B cell (primary cell): ENCODE data around the gene ANKRD33. TPM values are rescaled to one million over a fixed set of nuclear protein-coding genes. Genes with fewer than 3 reads are reported as not detected.

ENCODE experiments used
- ATAC-seq: fragments of 200-7000 bp; cut with Tn5 transposase; one replicate; pipeline ENCODE4 v1.10.0; 2021; ENCODE audit warnings: low read depth, mild to moderate bottlenecking, moderate number of reproducible peaks, moderate library complexity
- CTCF ChIA-PET: fragments of 350-600 bp; sonication (Branson Sonifier 250); formaldehyde crosslinking; loops from one replicate; lab custom pipeline; 2021; ENCODE audit warnings: antibody characterized with exemption, inconsistent platforms; lab: Charles Lee
- POLR2A ChIA-PET: fragments of 350-600 bp; sonication (Branson Sonifier 250); formaldehyde crosslinking; loops from one replicate; lab custom pipeline; 2021; ENCODE audit warnings: antibody characterized with exemption; lab: Charles Lee
- DNase-seq: peaks from one replicate; pipeline ENCODE4 v3.0.0; 2013
- H2AFZ ChIP-seq: 2 replicates; pipeline ENCODE4 v1.6.1; 2012; ENCODE audit warnings: mild to moderate bottlenecking, low read depth, low read length; ENCODE audit not compliant: insufficient read depth, poor library complexity, severe bottlenecking
- H3K27ac ChIP-seq, 2 donors: 1 replicate in 1 of 2; 2 replicates in 1 of 2; pipeline ENCODE4 v1.5.1; 2012 to 2013; ENCODE audit warnings: low read length in 2 of 2, mild to moderate bottlenecking in 2 of 2, moderate library complexity in 1 of 2
- H3K27me3 ChIP-seq, 4 experiments: fragments of 200-600 bp in 1 of 4; sonication (generic) in 1 of 4; replicated peaks in 1 of 4; 1 replicate in 2 of 4; 2 replicates in 2 of 4; pipeline versions ENCODE4 v1.6.1 to v1.7.0; 2013 to 2016; ENCODE audit warnings: low read length in 3 of 4, mild to moderate bottlenecking in 2 of 4, mixed read lengths in 1 of 4, moderate library complexity in 1 of 4; ENCODE audit not compliant: insufficient read depth in 4 of 4, control insufficient read depth in 3 of 4; ENCODE audit errors: control extremely low read depth in 1 of 4
- H3K36me3 ChIP-seq, 2 experiments: replicated peaks in 1 of 2; 1 replicate in 1 of 2; 2 replicates in 1 of 2; pipeline versions ENCODE4 v1.6.1 to v1.7.1; 2013; ENCODE audit warnings: low read length in 1 of 2; ENCODE audit not compliant: insufficient read depth in 2 of 2, control insufficient read depth in 1 of 2; ENCODE audit errors: control extremely low read depth in 1 of 2, extremely low read depth in 1 of 2
- H3K4me1 ChIP-seq, 2 donors: fragments of 200-600 bp in 1 of 2; sonication (generic) in 1 of 2; 1 replicate in 1 of 2; 2 replicates in 1 of 2; pipeline versions ENCODE4 v1.5.1 to v1.6.1; 2013 to 2017; ENCODE audit warnings: low read length in 2 of 2; ENCODE audit not compliant: control insufficient read depth in 2 of 2, insufficient read depth in 2 of 2
- H3K4me2 ChIP-seq: replicated peaks from 2 replicates; pipeline ENCODE3; 2012; ENCODE audit warnings: mild to moderate bottlenecking, low read depth, low read length; ENCODE audit not compliant: poor library complexity, severe bottlenecking
- H3K4me3 ChIP-seq, 5 experiments: fragments of 200-600 bp in 1 of 5; sonication (generic) in 1 of 5; 1 replicate in 3 of 5; 2 replicates in 2 of 5; pipeline versions ENCODE4 v1.5.1 to v1.7.0; 2011 to 2016; ENCODE audit warnings: low read length in 4 of 5, mild to moderate bottlenecking in 4 of 5, low read depth in 2 of 5, control low read depth in 1 of 5, moderate library complexity in 1 of 5; ENCODE audit not compliant: insufficient read depth in 1 of 5; ENCODE audit errors: control extremely low read depth in 1 of 5, extremely low read depth in 1 of 5
- H3K79me2 ChIP-seq: fragments of 200-600 bp; sonication (generic); one replicate; pipeline ENCODE4 v1.6.0; 2016; ENCODE audit warnings: low read length; ENCODE audit not compliant: control insufficient read depth, insufficient read depth
- H3K9ac ChIP-seq: fragments of 200-600 bp; sonication (generic); 2 replicates; pipeline ENCODE4 v1.6.1; 2017; ENCODE audit warnings: mild to moderate bottlenecking, low read length, moderate library complexity
- H3K9me3 ChIP-seq, 3 donors: one replicate each; pipeline versions ENCODE4 v1.6.1 to v1.7.1; 2013; ENCODE audit warnings: low read length in 2 of 3; ENCODE audit not compliant: control insufficient read depth in 2 of 3, insufficient read depth in 1 of 3; ENCODE audit errors: control extremely low read depth in 1 of 3
- H4K20me1 ChIP-seq: 2 replicates; pipeline ENCODE4 v1.6.0; 2012; ENCODE audit warnings: mild to moderate bottlenecking, low read length; ENCODE audit not compliant: insufficient read depth, control insufficient read depth, poor library complexity, severe bottlenecking
- H3K27ac Mint-ChIP-seq: one replicate; pipeline ENCODE4 v1.8.0; 2021; ENCODE audit warnings: mixed read lengths
- H3K27me3 Mint-ChIP-seq: one replicate; pipeline ENCODE4 v1.8.0; 2021; ENCODE audit warnings: mixed read lengths
- H3K4me1 Mint-ChIP-seq: one replicate; pipeline ENCODE4 v1.8.0; 2021; ENCODE audit warnings: mixed read lengths
- H3K4me3 Mint-ChIP-seq: one replicate; pipeline ENCODE4 v1.8.0; 2021; ENCODE audit warnings: mixed read lengths
- H3K9me3 Mint-ChIP-seq: one replicate; pipeline ENCODE4 v1.8.0; 2022; ENCODE audit warnings: mixed read lengths; ENCODE audit not compliant: insufficient read depth
- CTCF ChIP-seq: fragments of 200-600 bp; IDR thresholded peaks from one replicate; pipeline ENCODE4 v1.8.0; 2022; ENCODE audit warnings: antibody characterized with exemption, mild to moderate bottlenecking
- EZH2 ChIP-seq: IDR thresholded peaks from 2 replicates; pipeline ENCODE4 v1.6.1; 2012; ENCODE audit warnings: borderline replicate concordance, low read depth, mild to moderate bottlenecking, moderate library complexity, low read length; ENCODE audit not compliant: insufficient read depth, poor library complexity, severe bottlenecking
- WGBS: methylation state at CpG from one replicate; pipeline ENCODE4 v1.1.5; 2013; ENCODE audit warnings: missing lambda C conversion rate; ENCODE audit not compliant: insufficient coverage; 5-methylcytosine and 5-hydroxymethylcytosine counted together
- intact Hi-C: fragments of 100-400 bp; cut with micrococcal nuclease; formaldehyde crosslinking; loops from one replicate; pipeline ENCODE4 v1.10.0; 2022
- polyA plus RNA-seq: library from polyadenylated mRNA; depleted of rRNA; stranded (reverse); fragments of >200 nt; gene quantifications from 2 replicates; pipeline ENCODE4 v1.2.3, GENCODE V29; 2012
- total RNA-seq, 2 donors: library from RNA; stranded (reverse); fragments of 120-200 nt in 1 of 2; gene quantifications; 1 replicate in 1 of 2; 2 replicates in 1 of 2; pipeline versions ENCODE4 v1.2.3 to v1.2.4, GENCODE V29; 2013 to 2022

The ANKRD33 gene
- total and polyA plus RNA-seq, 2 donors (not counting 1 experiment from before 2014, with no cell fraction given) = not detected

DNA sequence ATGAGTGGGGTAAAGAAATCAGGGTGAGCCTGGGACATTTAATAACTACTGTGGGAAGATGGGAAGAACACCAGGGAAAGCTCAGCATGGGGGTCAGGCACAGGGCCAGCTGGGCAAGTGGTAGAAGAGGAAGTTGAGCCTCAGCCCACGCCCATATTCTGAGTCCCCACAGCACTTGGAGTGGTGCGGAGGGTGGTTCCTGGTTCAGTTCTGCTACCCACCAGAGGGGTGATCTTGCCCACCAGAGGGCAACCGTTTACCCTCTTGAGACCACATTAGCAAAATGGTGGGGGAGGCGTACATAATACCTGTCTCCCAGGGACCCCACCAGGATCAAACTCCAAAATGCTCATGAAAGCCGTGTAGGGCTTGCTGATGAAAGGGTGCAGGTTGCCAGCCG lies 16.8 kb upstream of the ANKRD33 start:
- H2AFZ ChIP-seq = no peak overlapping the region
- DNase-seq = no peak
- H3K9ac ChIP-seq = no peak overlapping the region
- Mint-ChIP-seq H3K4me1 (peaks cover 19% of the 10 kb centered on the region), H3K27ac (no peak overlapping the region), H3K4me3 (no peak overlapping the region), H3K27me3 (peaks cover 48% of the 10 kb centered on the region), H3K9me3 (no peaks in the 10 kb centered on the region)
- no peak overlapping the region for H3K27ac ChIP-seq
- intact Hi-C loops = no loop called here
- peaks cover 16 to 32% of the 10 kb centered on the region in 2 donors for H3K4me1 ChIP-seq
- H3K36me3 ChIP-seq = no peaks in the 10 kb centered on the region
- WGBS = 65% methylated on average over 3 of the region's 6 CpGs
- H4K20me1 ChIP-seq = no peaks in the 10 kb centered on the region
- H3K4me2 ChIP-seq = no peak overlapping the region
- H3K9me3 ChIP-seq = no peaks in the 10 kb centered on the region
- ChIA-PET CTCF (interaction anchor here (1.3 kb wide), 1 partner anchor 106 kb away, joined by 4 read pairs; no protein-coding TSS in a partner anchor), POLR2A (no interaction called here)
- no peaks in the 10 kb centered on the region for H3K79me2 ChIP-seq
- peak; percentile 28 for ATAC-seq
- no peak for TF ChIP-seq EZH2
- TF ChIP-seq CTCF = no peak
- peaks cover 0 to 62% (median 28%) of the 10 kb centered on the region in 4 experiments for H3K27me3 ChIP-seq
- H3K4me3 ChIP-seq = no peak overlapping the region

GRCh38 chr12:51871918-51872688 lies 15.8 kb upstream of the ANKRD33 start:
- H3K79me2 ChIP-seq = no peaks in the 10 kb centered on the region
- no peak overlapping the region for H3K4me3 ChIP-seq
- no peak overlapping the region for H2AFZ ChIP-seq
- CTCF ChIA-PET = interaction anchor here (1.3 to 1.5 kb wide), 2 partner anchors 105 to 155 kb away, joined by 3 to 4 read pairs; no protein-coding TSS in a partner anchor
- H3K4me3 Mint-ChIP-seq = no peak overlapping the region
- H3K27ac Mint-ChIP-seq = no peak overlapping the region
- no peaks in the 10 kb centered on the region for H3K9me3 Mint-ChIP-seq
- peaks cover 16 to 32% of the 10 kb centered on the region in 2 donors for H3K4me1 ChIP-seq
- no peak for TF ChIP-seq CTCF
- TF ChIP-seq EZH2 = no peak
- H4K20me1 ChIP-seq = no peaks in the 10 kb centered on the region
- peaks cover 19% of the 10 kb centered on the region for H3K4me1 Mint-ChIP-seq
- H3K36me3 ChIP-seq = no peaks in the 10 kb centered on the region
- H3K4me2 ChIP-seq = no peak overlapping the region
- no peak overlapping the region for H3K27ac ChIP-seq
- POLR2A ChIA-PET = no interaction called here
- DNase-seq = no peak
- peaks cover 0 to 54% (median 26%) of the 10 kb centered on the region in 4 experiments for H3K27me3 ChIP-seq
- no peak for ATAC-seq
- intact Hi-C loops = no loop called here
- peaks cover 43% of the 10 kb centered on the region for H3K27me3 Mint-ChIP-seq
- H3K9ac ChIP-seq = no peak overlapping the region
- 85% methylated on average over 7 of the region's 17 CpGs for WGBS
- no peaks in the 10 kb centered on the region for H3K9me3 ChIP-seq
